GM12878 (cell line): ENCODE results near the gene OSBP. TPM values are rescaled to one million over a fixed set of nuclear protein-coding genes. Genes with fewer than 3 reads are reported as not detected.

Source experiments
- ATAC-seq: fragments of 200-7000 bp; cut with Tn5 transposase; 3 replicates; pipeline ENCODE4 v1.9.1; 2020; ENCODE audit warnings: mild to moderate bottlenecking, moderate library complexity
- BruUV-seq: library from RNA; stranded (reverse); fragments of 400-500 nt; replicated peaks from 2 replicates; lab custom pipeline; 2021; lab: Mats Ljungman, UMichigan
- CTCF ChIA-PET: fragments of 300-600 bp; sonication (Branson Sonifier 250); formaldehyde crosslinking; extraction: SDS; loops from one replicate; lab custom pipeline; 2021; ENCODE audit warnings: inconsistent platforms; lab: Yijun Ruan, JAX
- POLR2A ChIA-PET: fragments of 350-600 bp; formaldehyde crosslinking; extraction: SDS; loops from one replicate; lab custom pipeline; 2021; ENCODE audit warnings: inconsistent platforms; lab: Charles Lee
- RAD21 ChIA-PET: fragments of 300-600 bp; sonication (Branson Sonifier 250); formaldehyde crosslinking; loops from one replicate; lab custom pipeline; 2023; ENCODE audit warnings: antibody characterized with exemption; ENCODE audit not compliant: unreplicated experiment; lab: Charles Lee
- SMC1A ChIA-PET: fragments of 300-600 bp; sonication (Branson Sonifier 250); formaldehyde crosslinking; loops from one replicate; lab custom pipeline; 2023; ENCODE audit not compliant: unreplicated experiment, uncharacterized antibody; lab: Charles Lee
- DNase-seq: peaks from one replicate; pipeline ENCODE4 v3.0.0-alpha.2; 2011; ENCODE audit warnings: low read depth, low spot score
- FAIRE-seq: peaks from 3 replicates; lab custom pipeline; 2011; peaks lifted over from hg19 to GRCh38; lab: Jason Lieb, UNC
- H2AFZ ChIP-seq: 2 replicates; pipeline ENCODE4 v1.6.0; 2011; ENCODE audit warnings: low read depth, low read length, control low read depth; ENCODE audit not compliant: control insufficient read depth
- H3K27ac ChIP-seq: 2 replicates; pipeline ENCODE4 v1.5.1; 2011; ENCODE audit warnings: control low read depth; ENCODE audit not compliant: control insufficient read depth, insufficient read depth
- H3K27me3 ChIP-seq, 2 experiments: replicated peaks in 1 of 2; 2 replicates each; pipeline versions ENCODE4 v1.6.0 to v1.6.1; 2011; ENCODE audit warnings: low read length in 1 of 2; ENCODE audit not compliant: control insufficient read depth in 2 of 2, insufficient read depth in 2 of 2
- H3K36me3 ChIP-seq, 2 experiments: 2 replicates each; pipeline ENCODE4 v1.5.1; 2011; ENCODE audit warnings: low read length in 1 of 2; ENCODE audit not compliant: control insufficient read depth in 2 of 2, insufficient read depth in 2 of 2
- H3K4me1 ChIP-seq: 2 replicates; pipeline ENCODE4 v1.6.1; 2011; ENCODE audit warnings: mild to moderate bottlenecking, low read length, moderate library complexity, mixed read lengths; ENCODE audit not compliant: control insufficient read depth, insufficient read depth
- H3K4me2 ChIP-seq: 2 replicates; pipeline ENCODE4 v1.6.0; 2011; ENCODE audit warnings: control low read depth; ENCODE audit not compliant: control insufficient read depth, insufficient read depth
- H3K4me3 ChIP-seq: fragments of 200-600 bp; sonication (generic); 2 replicates; pipeline ENCODE4 v1.5.1; 2016
- H3K79me2 ChIP-seq: 2 replicates; pipeline ENCODE4 v1.6.0; 2011; ENCODE audit warnings: low read length; ENCODE audit not compliant: control insufficient read depth, insufficient read depth
- H3K9ac ChIP-seq: 2 replicates; pipeline ENCODE4 v1.8.0; 2011; ENCODE audit warnings: low read length, control low read depth, mixed read lengths; ENCODE audit not compliant: control insufficient read depth, insufficient read depth
- H3K9me3 ChIP-seq: replicated peaks from 3 replicates; pipeline ENCODE4 v1.5.1; 2011; ENCODE audit warnings: mild to moderate bottlenecking, low read length; ENCODE audit not compliant: control insufficient read depth, insufficient read depth
- H4K20me1 ChIP-seq: 2 replicates; pipeline ENCODE4 v1.6.0; 2011; ENCODE audit not compliant: control insufficient read depth, insufficient read depth
- BACH1 ChIP-seq: fragments of 450-650 bp; IDR thresholded peaks from 2 replicates; pipeline ENCODE4 v1.6.1; 2017; ENCODE audit warnings: mild to moderate bottlenecking, borderline replicate concordance
- CHD1 ChIP-seq: IDR thresholded peaks from 2 replicates; pipeline ENCODE4 v1.6.1; 2012; ENCODE audit warnings: low read depth, low read length, improper control_type of control experiment
- PML ChIP-seq: IDR thresholded peaks from 2 replicates; pipeline ENCODE4 v1.6.1; 2012; ENCODE audit warnings: low read length, inconsistent platforms
- POLR2AphosphoS2 ChIP-seq: IDR thresholded peaks from 2 replicates; pipeline ENCODE4 v1.6.1; 2011; ENCODE audit warnings: low read depth, mild to moderate bottlenecking, low read length, improper control_type of control experiment, moderate library complexity
- RAD51 ChIP-seq: fragments of 450-650 bp; IDR thresholded peaks from 2 replicates; pipeline ENCODE4 v1.6.1; 2016; ENCODE audit warnings: moderate library complexity, mild to moderate bottlenecking, inconsistent platforms
- SMC3 ChIP-seq: IDR thresholded peaks from 2 replicates; pipeline ENCODE4 v1.6.1; 2011; ENCODE audit warnings: low read length, improper control_type of control experiment, borderline replicate concordance
- WGBS: methylation state at CpG from one replicate; pipeline ENCODE4 v1.1.6; 2016; ENCODE audit warnings: low lambda C conversion rate; ENCODE audit not compliant: insufficient replicate concordance, insufficient coverage; ENCODE audit errors: missing lambda C conversion rate; 5-methylcytosine and 5-hydroxymethylcytosine counted together
- in situ Hi-C: fragments of 300-500 bp; cut with MboI; formaldehyde crosslinking; loops from 9 replicates; pipeline ENCODE4 v1.14.3; 2018; ENCODE audit warnings: mixed read lengths
- intact Hi-C: fragments of 100-400 bp; cut with micrococcal nuclease; formaldehyde crosslinking; loops from one replicate; pipeline ENCODE4 v1.14.2; 2022; ENCODE audit not compliant: unreplicated experiment
- polyA plus RNA-seq, 11 experiments: library from polyadenylated mRNA; depleted of rRNA in 4 of 11; unstranded in 6 of 11; stranded (reverse) in 5 of 11; fragments of >200 nt; fragmentation: Nextera tagmentation in 4 of 11; fragmentation: Illumina TruSeq in 1 of 11; extraction: Ambion mirVana in 4 of 11; extraction: Trizol in 1 of 11; gene quantifications; 1 replicate in 1 of 11; 2 replicates in 10 of 11; pipeline versions ENCODE4 v1.2.1 to v1.2.3, GENCODE V29; 2011 to 2016; ENCODE audit warnings: inconsistent platforms in 2 of 11, missing spikeins in 2 of 11, low read depth in 1 of 11
- total RNA-seq, 4 experiments: library from RNA; depleted of rRNA in 3 of 4; stranded (reverse); fragments of >200 nt in 3 of 4; fragmentation: Illumina TruSeq in 1 of 4; extraction: Trizol in 1 of 4; gene quantifications; 2 replicates each; pipeline versions ENCODE4 v1.2.1 to v1.2.3, GENCODE V29; 2013 to 2021
- TF ChIP-seq, protein P1 (sequence below): fragments of 450-650 bp; IDR thresholded peaks from 2 replicates; pipeline ENCODE4 v1.6.1; 2017; ENCODE audit warnings: antibody characterized with exemption, mild to moderate bottlenecking, moderate library complexity

OSBP gene
- total and polyA plus RNA-seq, 10 of the 15 experiments (the other 5 are each of a cell fraction or from before 2014, with no cell fraction given), result 5.9 to 41.2 (median 21.7) TPM

DNA sequence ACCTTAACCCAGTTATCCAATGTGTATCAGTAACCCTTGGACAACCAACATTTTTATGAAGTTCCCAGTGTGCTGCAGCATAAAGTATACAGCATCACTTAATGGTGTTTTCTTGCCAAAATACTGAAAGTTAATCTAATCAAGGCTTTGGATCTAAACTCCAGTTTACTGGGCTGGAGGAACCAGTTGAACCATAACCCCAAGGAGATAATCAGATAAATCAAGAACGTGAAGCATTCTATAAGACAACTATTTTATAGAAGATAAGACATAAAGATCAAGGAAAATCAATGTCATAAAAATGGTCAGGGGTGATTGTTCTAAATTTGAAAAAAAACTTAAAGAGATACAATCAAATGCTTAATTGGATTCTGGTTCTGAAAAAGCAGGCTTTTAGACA, 2.3 kb upstream of the OSBP start:
- RAD21 ChIA-PET, result interaction anchor here (0.7 to 2.6 kb wide), 3 partner anchors 51 to 752 kb away, joined by 3 to 16 read pairs (median 4); partner anchors contain the start of gene PATL1
- intact Hi-C loops (loop anchor here (5.0 kb wide), 1 partner anchor 66 kb away; no protein-coding TSS in a partner anchor), in situ Hi-C loops (no loop called here)
- no peaks in the 10 kb centered on the region for H3K36me3 ChIP-seq
- peaks cover 23% of the 10 kb centered on the region for H3K79me2 ChIP-seq
- no peak overlapping the region for H3K4me3 ChIP-seq
- no peaks in the 10 kb centered on the region for H3K9me3 ChIP-seq
- no peaks in the 10 kb centered on the region for H4K20me1 ChIP-seq
- SMC1A ChIA-PET, result interaction anchor here (3.5 kb wide), 1 partner anchor 61 kb away, joined by 21 read pairs; no protein-coding TSS in a partner anchor
- POLR2A ChIA-PET, result interaction anchor here (0.7 to 3.5 kb wide), 5 partner anchors 29 to 69 kb away, joined by 3 to 26 read pairs (median 3); partner anchors contain the start of gene PATL1
- H3K27me3 ChIP-seq, result no peaks in the 10 kb centered on the region
- H2AFZ ChIP-seq, result no peak overlapping the region
- WGBS, result 91% methylated on average over 1 of the region's 1 CpG
- H3K4me1 ChIP-seq, result no peaks in the 10 kb centered on the region
- no peak overlapping the region for H3K9ac ChIP-seq
- no peak for TF ChIP-seq CHD1
- CTCF ChIA-PET, result interaction anchor here (0.6 to 3.1 kb wide), 6 partner anchors 51 to 1063 kb away, joined by 3 to 10 read pairs (median 4); partner anchors contain the start of gene PATL1
- ATAC-seq, result no peak
- no peak for DNase-seq
- H3K4me2 ChIP-seq, result no peak overlapping the region
- no peak for FAIRE-seq
- no TSS peak for BruUV-seq
- no peak overlapping the region for H3K27ac ChIP-seq

DNA sequence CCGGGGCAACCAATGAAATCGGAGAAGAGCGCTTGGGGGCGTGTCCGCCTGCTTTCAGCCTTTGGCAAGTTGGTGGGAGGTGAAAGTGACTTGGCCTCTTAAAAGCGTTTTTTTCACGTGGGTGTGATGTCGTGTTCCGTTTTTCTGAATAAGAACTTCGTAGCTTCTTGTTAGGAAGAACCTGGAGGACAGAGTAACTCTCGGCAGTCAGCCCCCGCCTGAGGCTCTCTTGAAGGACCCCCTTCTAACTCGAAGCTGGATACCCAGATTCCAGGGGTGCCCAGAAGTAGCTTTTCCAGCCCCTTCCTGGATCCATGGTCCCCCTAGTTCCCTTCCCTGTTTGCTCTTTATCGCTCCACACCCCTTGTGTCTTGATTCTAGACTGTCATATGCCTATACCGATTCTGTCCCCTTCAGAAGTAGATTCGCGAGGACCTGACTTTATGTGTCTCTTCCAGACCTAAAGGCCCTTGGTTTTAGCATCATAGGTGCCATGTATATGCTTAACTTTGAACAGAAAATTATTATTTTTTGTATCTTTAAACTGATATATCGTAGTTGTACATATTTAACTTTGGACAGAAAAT, 915 bp upstream of the OSBP start:
- in situ Hi-C loops, result no loop called here
- FAIRE-seq, result no peak
- TF ChIP-seq BACH1 (0 out of 2 replicates have a peak, but pooled peaks have one; percentile 38), RAD51 (peak; percentile 6; the same call in 1 of the 2 replicates), PML (0 out of 2 replicates have a peak, but pooled peaks have one; percentile 54), SMC3 (no peak), POLR2AphosphoS2 (0 out of 2 replicates have a peak, but pooled peaks have one; percentile 34)
- TF ChIP-seq, protein P1, sequence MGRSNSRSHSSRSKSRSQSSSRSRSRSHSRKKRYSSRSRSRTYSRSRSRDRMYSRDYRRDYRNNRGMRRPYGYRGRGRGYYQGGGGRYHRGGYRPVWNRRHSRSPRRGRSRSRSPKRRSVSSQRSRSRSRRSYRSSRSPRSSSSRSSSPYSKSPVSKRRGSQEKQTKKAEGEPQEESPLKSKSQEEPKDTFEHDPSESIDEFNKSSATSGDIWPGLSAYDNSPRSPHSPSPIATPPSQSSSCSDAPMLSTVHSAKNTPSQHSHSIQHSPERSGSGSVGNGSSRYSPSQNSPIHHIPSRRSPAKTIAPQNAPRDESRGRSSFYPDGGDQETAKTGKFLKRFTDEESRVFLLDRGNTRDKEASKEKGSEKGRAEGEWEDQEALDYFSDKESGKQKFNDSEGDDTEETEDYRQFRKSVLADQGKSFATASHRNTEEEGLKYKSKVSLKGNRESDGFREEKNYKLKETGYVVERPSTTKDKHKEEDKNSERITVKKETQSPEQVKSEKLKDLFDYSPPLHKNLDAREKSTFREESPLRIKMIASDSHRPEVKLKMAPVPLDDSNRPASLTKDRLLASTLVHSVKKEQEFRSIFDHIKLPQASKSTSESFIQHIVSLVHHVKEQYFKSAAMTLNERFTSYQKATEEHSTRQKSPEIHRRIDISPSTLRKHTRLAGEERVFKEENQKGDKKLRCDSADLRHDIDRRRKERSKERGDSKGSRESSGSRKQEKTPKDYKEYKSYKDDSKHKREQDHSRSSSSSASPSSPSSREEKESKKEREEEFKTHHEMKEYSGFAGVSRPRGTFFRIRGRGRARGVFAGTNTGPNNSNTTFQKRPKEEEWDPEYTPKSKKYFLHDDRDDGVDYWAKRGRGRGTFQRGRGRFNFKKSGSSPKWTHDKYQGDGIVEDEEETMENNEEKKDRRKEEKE, result 0 out of 2 replicates have a peak, but pooled peaks have one; percentile 37

More for the DNA sequence above, 915 bp upstream of the OSBP start:
- ATAC-seq (no peak), DNase-seq (no peak)
- RAD21 ChIA-PET, result interaction anchor here (0.6 to 2.6 kb wide), 9 partner anchors 8 to 79 kb away, joined by 3 to 16 read pairs (median 3); partner anchors contain the start of gene PATL1
- intact Hi-C loops, result loop anchor here (1.0 to 5.0 kb wide), 2 partner anchors 56 to 64 kb away; no protein-coding TSS in a partner anchor
- TSS peak; percentile 98 for BruUV-seq
- 29% methylated on average over 18 of the region's 18 CpGs for WGBS
- SMC1A ChIA-PET, result interaction anchor here (0.8 to 3.5 kb wide), 9 partner anchors 10 to 79 kb away, joined by 3 to 21 read pairs (median 4); partner anchors contain the start of gene PATL1
- CTCF ChIA-PET, result interaction anchor here (0.7 to 3.1 kb wide), 11 partner anchors 9 to 1146 kb away, joined by 3 to 10 read pairs (median 3); partner anchors contain the start of gene PATL1
- H4K20me1 ChIP-seq, result no peaks in the 10 kb centered on the region
- peak overlapping the region; percentile 82 for H2AFZ ChIP-seq
- peak overlapping the region; percentile 69 for H3K27ac ChIP-seq
- H3K4me2 ChIP-seq, result peak overlapping the region; percentile 85
- peak overlapping the region; percentile 50 for H3K4me3 ChIP-seq
- no peaks in the 10 kb centered on the region for H3K27me3 ChIP-seq
- peaks cover 37% of the 10 kb centered on the region for H3K79me2 ChIP-seq
- no peaks in the 10 kb centered on the region for H3K9me3 ChIP-seq
- H3K4me1 ChIP-seq, result no peaks in the 10 kb centered on the region; the same call in none of the 2 replicates
- no peaks in the 10 kb centered on the region for H3K36me3 ChIP-seq
- POLR2A ChIA-PET, result interaction anchor here (0.5 to 3.5 kb wide), 11 partner anchors 14 to 1299 kb away, joined by 3 to 26 read pairs (median 5); partner anchors contain the start of genes MRPL16 and PATL1
- peak overlapping the region; percentile 58 for H3K9ac ChIP-seq
